A549 (cell line): ENCODE results near the gene RUNX2.

Experiments used
- CBX8 ChIP-seq: fragments of 200-600 bp; sonication (generic); IDR thresholded peaks from 2 replicates; pipeline ENCODE4 v1.6.1; 2016
- EP300 ChIP-seq, 2 experiments: fragments of >200 bp; sonication (Bioruptor Twin); formaldehyde crosslinking; IDR thresholded peaks; 2 replicates in 1 of 2; 3 replicates in 1 of 2; pipeline ENCODE4 v1.6.1; 2016 to 2017
- ESRRA ChIP-seq: fragments of 150-350 bp; IDR thresholded peaks from 2 replicates; pipeline ENCODE4 v1.6.1; 2014; ENCODE audit warnings: mild to moderate bottlenecking, low read length, borderline replicate concordance
- JUN ChIP-seq, 2 experiments: fragments of >200 bp; sonication (Bioruptor Twin); formaldehyde crosslinking; IDR thresholded peaks; 2 replicates in 1 of 2; 3 replicates in 1 of 2; pipeline ENCODE4 v1.6.1; 2016 to 2017
- MAX ChIP-seq: IDR thresholded peaks from 2 replicates; pipeline ENCODE4 v1.6.1; 2012
- MAZ ChIP-seq: fragments of 150-350 bp; IDR thresholded peaks from 2 replicates; pipeline ENCODE4 v1.6.1; 2014; ENCODE audit warnings: antibody characterized with exemption, low read depth, low read length, borderline replicate concordance
- MYC ChIP-seq: IDR thresholded peaks from 2 replicates; pipeline ENCODE4 v1.6.1; 2012; ENCODE audit warnings: mild to moderate bottlenecking, inconsistent platforms, low read length, improper control_type of control experiment, borderline replicate concordance
- PHF8 ChIP-seq: fragments of 200-600 bp; sonication (generic); IDR thresholded peaks from 2 replicates; pipeline ENCODE4 v1.6.1; 2016; ENCODE audit warnings: low read depth, mild to moderate bottlenecking, antibody characterized with exemption, moderate library complexity, borderline replicate concordance
- POLR2A ChIP-seq: IDR thresholded peaks from 2 replicates; pipeline ENCODE4 v1.6.1; 2012; ENCODE audit warnings: mild to moderate bottlenecking, low read length
- POLR2AphosphoS2 ChIP-seq: conservative IDR thresholded peaks from 2 replicates; pipeline ENCODE4 v1.6.1; 2012; ENCODE audit warnings: low read length, improper control_type of control experiment, inconsistent platforms
- RAD21 ChIP-seq, 2 experiments: fragments of >200 bp in 1 of 2; sonication (Bioruptor Twin) in 1 of 2; formaldehyde crosslinking in 1 of 2; IDR thresholded peaks in 1 of 2; conservative IDR thresholded peaks in 1 of 2; 2 replicates in 1 of 2; 3 replicates in 1 of 2; pipeline ENCODE4 v1.6.1; 2012 to 2018; ENCODE audit warnings: inconsistent platforms in 1 of 2
- RFX5 ChIP-seq: fragments of 450-650 bp; IDR thresholded peaks from 2 replicates; pipeline ENCODE4 v1.7.1; 2014; ENCODE audit warnings: antibody characterized with exemption, mild to moderate bottlenecking, moderate library complexity
- TF ChIP-seq, protein P1 (sequence below): fragments of >200 bp; sonication (Bioruptor Twin); formaldehyde crosslinking; IDR thresholded peaks from 3 replicates; pipeline ENCODE4 v1.5.1; 2016
- TF ChIP-seq, protein P2 (sequence below): fragments of 450-650 bp; IDR thresholded peaks from 2 replicates; pipeline ENCODE4 v1.6.1; 2014; ENCODE audit warnings: antibody characterized with exemption

GRCh38 chr6:45521226-45521625, 193.1 kb downstream of the RUNX2 start:
- TF ChIP-seq MYC, result no peak
- TF ChIP-seq, protein P1, sequence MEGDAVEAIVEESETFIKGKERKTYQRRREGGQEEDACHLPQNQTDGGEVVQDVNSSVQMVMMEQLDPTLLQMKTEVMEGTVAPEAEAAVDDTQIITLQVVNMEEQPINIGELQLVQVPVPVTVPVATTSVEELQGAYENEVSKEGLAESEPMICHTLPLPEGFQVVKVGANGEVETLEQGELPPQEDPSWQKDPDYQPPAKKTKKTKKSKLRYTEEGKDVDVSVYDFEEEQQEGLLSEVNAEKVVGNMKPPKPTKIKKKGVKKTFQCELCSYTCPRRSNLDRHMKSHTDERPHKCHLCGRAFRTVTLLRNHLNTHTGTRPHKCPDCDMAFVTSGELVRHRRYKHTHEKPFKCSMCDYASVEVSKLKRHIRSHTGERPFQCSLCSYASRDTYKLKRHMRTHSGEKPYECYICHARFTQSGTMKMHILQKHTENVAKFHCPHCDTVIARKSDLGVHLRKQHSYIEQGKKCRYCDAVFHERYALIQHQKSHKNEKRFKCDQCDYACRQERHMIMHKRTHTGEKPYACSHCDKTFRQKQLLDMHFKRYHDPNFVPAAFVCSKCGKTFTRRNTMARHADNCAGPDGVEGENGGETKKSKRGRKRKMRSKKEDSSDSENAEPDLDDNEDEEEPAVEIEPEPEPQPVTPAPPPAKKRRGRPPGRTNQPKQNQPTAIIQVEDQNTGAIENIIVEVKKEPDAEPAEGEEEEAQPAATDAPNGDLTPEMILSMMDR, result no peak
- TF ChIP-seq, protein P2, sequence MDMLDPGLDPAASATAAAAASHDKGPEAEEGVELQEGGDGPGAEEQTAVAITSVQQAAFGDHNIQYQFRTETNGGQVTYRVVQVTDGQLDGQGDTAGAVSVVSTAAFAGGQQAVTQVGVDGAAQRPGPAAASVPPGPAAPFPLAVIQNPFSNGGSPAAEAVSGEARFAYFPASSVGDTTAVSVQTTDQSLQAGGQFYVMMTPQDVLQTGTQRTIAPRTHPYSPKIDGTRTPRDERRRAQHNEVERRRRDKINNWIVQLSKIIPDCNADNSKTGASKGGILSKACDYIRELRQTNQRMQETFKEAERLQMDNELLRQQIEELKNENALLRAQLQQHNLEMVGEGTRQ, result no peak
- no peak for TF ChIP-seq MAX
- TF ChIP-seq JUN (IDR thresholded peaks at IDR 0.05), result no peak
- TF ChIP-seq PHF8, result no peak
- no peak for TF ChIP-seq RAD21 (conservative IDR thresholded peaks at IDR 0.05 in 1 of 2, IDR thresholded peaks at IDR 0.05 in 1 of 2)
- TF ChIP-seq ESRRA, result no peak
- TF ChIP-seq CBX8, result no peak
- TF ChIP-seq RFX5, result no peak
- no peak for TF ChIP-seq POLR2A
- TF ChIP-seq EP300 (IDR thresholded peaks at IDR 0.05), result no peak
- no peak for TF ChIP-seq POLR2AphosphoS2
- TF ChIP-seq MAZ, result no peak
